HepG2 (cell line): Measurements from ENCODE around the gene SAMD10. TPM values are rescaled to one million over a fixed set of nuclear protein-coding genes. Genes with fewer than 3 reads are reported as not detected.

Experiments used
- GPN1 ChIP-seq: sonication (generic); formaldehyde crosslinking; IDR thresholded peaks from 2 replicates; pipeline ENCODE4 v1.5.1; 2020; ENCODE audit warnings: missing genetic modification reagents, borderline replicate concordance
- KDM4B ChIP-seq: sonication (generic); formaldehyde crosslinking; IDR thresholded peaks from 2 replicates; pipeline ENCODE4 v1.4.0; 2020; ENCODE audit warnings: missing genetic modification reagents
- MAX ChIP-seq: IDR thresholded peaks from 2 replicates; pipeline ENCODE4 v1.6.1; 2012; ENCODE audit warnings: inconsistent platforms
- MIER3 ChIP-seq: IDR thresholded peaks from 2 replicates; pipeline ENCODE4 v1.6.1; 2016; ENCODE audit warnings: missing compliant biosample characterization, borderline replicate concordance
- MNT ChIP-seq: fragments of 450-650 bp; IDR thresholded peaks from 2 replicates; pipeline ENCODE4 v1.6.1; 2016
- NFATC3 ChIP-seq: sonication (generic); formaldehyde crosslinking; IDR thresholded peaks from 2 replicates; pipeline ENCODE4 v1.5.1; 2020; ENCODE audit warnings: mild to moderate bottlenecking, missing genetic modification reagents
- NKX3-1 ChIP-seq: sonication (generic); formaldehyde crosslinking; IDR thresholded peaks from 2 replicates; pipeline ENCODE4 v1.5.0; 2020; ENCODE audit warnings: missing genetic modification reagents
- NR0B2 ChIP-seq: sonication (generic); formaldehyde crosslinking; IDR thresholded peaks from 2 replicates; pipeline ENCODE4 v1.4.0; 2020; ENCODE audit warnings: mild to moderate bottlenecking, missing genetic modification reagents
- NR2F1 ChIP-seq, 2 experiments: fragments of 450-650 bp in 1 of 2; formaldehyde crosslinking in 1 of 2; IDR thresholded peaks; 2 replicates each; pipeline versions ENCODE4 v1.5.0 to v1.6.1; 2016 to 2020; ENCODE audit warnings: mild to moderate bottlenecking in 1 of 2, missing compliant biosample characterization in 1 of 2, missing genetic modification reagents in 1 of 2, moderate library complexity in 1 of 2
- SRSF1 ChIP-seq: fragments of 200-400 bp; formaldehyde crosslinking; optimal IDR thresholded peaks from 2 replicates; pipeline ENCODE3; 2017; ENCODE audit warnings: mild to moderate bottlenecking, low read depth, low read length, moderate library complexity
- TAF1 ChIP-seq: sonication (generic); formaldehyde crosslinking; IDR thresholded peaks from 2 replicates; pipeline ENCODE4 v1.4.0; 2020; ENCODE audit warnings: missing genetic modification reagents
- TMF1 ChIP-seq: sonication (generic); formaldehyde crosslinking; IDR thresholded peaks from 2 replicates; pipeline ENCODE4 v1.8.1; 2022; ENCODE audit warnings: low read depth, missing genetic modification reagents
- TOPORS ChIP-seq: sonication (generic); formaldehyde crosslinking; IDR thresholded peaks from 2 replicates; pipeline ENCODE4 v1.8.0; 2023; ENCODE audit warnings: mild to moderate bottlenecking, missing genetic modification reagents
- ZFY ChIP-seq: sonication (generic); formaldehyde crosslinking; IDR thresholded peaks from 2 replicates; pipeline ENCODE4 v1.4.0; 2020; ENCODE audit warnings: missing genetic modification reagents
- ZMAT5 ChIP-seq: sonication (generic); formaldehyde crosslinking; IDR thresholded peaks from 2 replicates; pipeline ENCODE4 v1.5.0; 2020; ENCODE audit warnings: mild to moderate bottlenecking, low read depth, missing genetic modification reagents, borderline replicate concordance
- ZNF24 ChIP-seq: fragments of 450-650 bp; IDR thresholded peaks from 2 replicates; pipeline ENCODE4 v1.6.1; 2017; ENCODE audit warnings: antibody characterized with exemption, mild to moderate bottlenecking
- ZNF276 ChIP-seq: sonication (generic); formaldehyde crosslinking; IDR thresholded peaks from 2 replicates; pipeline ENCODE4 v1.4.0; 2020; ENCODE audit warnings: mild to moderate bottlenecking, low read depth, missing genetic modification reagents
- ZNF317 ChIP-seq: sonication (generic); formaldehyde crosslinking; IDR thresholded peaks from 2 replicates; pipeline ENCODE4 v1.5.0; 2020; ENCODE audit warnings: mild to moderate bottlenecking, missing genetic modification reagents
- ZNF501 ChIP-seq: sonication (generic); formaldehyde crosslinking; IDR thresholded peaks from 2 replicates; pipeline ENCODE4 v1.5.1; 2020; ENCODE audit warnings: mild to moderate bottlenecking, moderate library complexity, missing genetic modification reagents
- ZNF597 ChIP-seq: sonication (generic); formaldehyde crosslinking; IDR thresholded peaks from 2 replicates; pipeline ENCODE4 v1.5.0; 2020; ENCODE audit warnings: missing genetic modification reagents
- ZNF607 ChIP-seq: sonication (generic); formaldehyde crosslinking; IDR thresholded peaks from 2 replicates; pipeline ENCODE4 v1.5.1; 2020; ENCODE audit warnings: missing genetic modification reagents, mild to moderate bottlenecking, borderline replicate concordance
- ZNF619 ChIP-seq: sonication (generic); formaldehyde crosslinking; IDR thresholded peaks from 2 replicates; pipeline ENCODE4 v1.4.0; 2020; ENCODE audit warnings: mild to moderate bottlenecking, missing genetic modification reagents
- ZNF652 ChIP-seq: IDR thresholded peaks from 2 replicates; pipeline ENCODE4 v1.6.1; 2016; ENCODE audit warnings: low read depth, borderline replicate concordance
- ZNF766 ChIP-seq: sonication (generic); formaldehyde crosslinking; IDR thresholded peaks from 2 replicates; pipeline ENCODE4 v1.5.0; 2020; ENCODE audit warnings: missing genetic modification reagents, borderline replicate concordance
- polyA plus RNA-seq, 8 experiments: library from polyadenylated mRNA; depleted of rRNA in 3 of 8; stranded (reverse) in 7 of 8; unstranded in 1 of 8; fragments of >200 nt; fragmentation: Illumina TruSeq in 4 of 8; extraction: Trizol in 4 of 8; gene quantifications; 2 replicates each; pipeline versions ENCODE4 v1.2.1 to v1.2.3, GENCODE V29; 2011 to 2016; ENCODE audit warnings: low read depth in 4 of 8, missing spikeins in 1 of 8, mixed read lengths in 1 of 8; ENCODE audit not compliant: insufficient read depth in 1 of 8
- total RNA-seq, 5 experiments: library from RNA; depleted of rRNA; stranded (reverse); fragments of >200 nt; fragmentation: Illumina TruSeq; extraction: Trizol; gene quantifications; 2 replicates each; pipeline ENCODE4 v1.2.3, GENCODE V29; 2016; ENCODE audit warnings: low read depth in 1 of 5

The SAMD10 gene
- total and polyA plus RNA-seq, 2 of the 13 experiments (the other 11 are each of a cell fraction or from before 2014, with no cell fraction given): 6.1 to 11.0 TPM

- TF ChIP-seq MAX (peak; percentile 70), NFATC3 (CRISPR knock-in tag) (peak; percentile 30; the same call in 1 of the 2 replicates), ZNF317 (peak; percentile 52; the same call in 1 of the 2 replicates), ZNF766 (CRISPR knock-in tag) (0 out of 2 replicates have a peak, but pooled peaks have one; percentile 66), MIER3 (CRISPR knock-in tag) (peak; percentile 78; the same call in 1 of the 2 replicates), ZNF597 (no peak), NR2F1 (CRISPR knock-in tag; IDR thresholded peaks at IDR 0.05) (no peak; a peak in 1 of 4 replicates), ZNF24 (no peak), ZFY (CRISPR knock-in tag) (peak; percentile 77), ZMAT5 (CRISPR knock-in tag) (0 out of 2 replicates have a peak, but pooled peaks have one; percentile 53), ZNF652 (no peak; the same call in 1 of the 2 replicates), ZNF501 (CRISPR knock-in tag) (peak; percentile 72), KDM4B (CRISPR knock-in tag) (peak; percentile 95; the same call in 1 of the 2 replicates), TOPORS (CRISPR knock-in tag) (no peak), NKX3-1 (CRISPR knock-in tag) (peak; percentile 89; the same call in 1 of the 2 replicates), ZNF619 (CRISPR knock-in tag) (0 out of 2 replicates have a peak, but pooled peaks have one; percentile 45), SRSF1 (peak; percentile 91), NR0B2 (CRISPR knock-in tag) (peak; percentile 61; the same call in 1 of the 2 replicates), ZNF276 (CRISPR knock-in tag) (peak; percentile 91; the same call in 1 of the 2 replicates), ZNF607 (CRISPR knock-in tag) (peak; percentile 44; the same call in 1 of the 2 replicates), GPN1 (CRISPR knock-in tag) (peak; percentile 68; the same call in 1 of the 2 replicates), TMF1 (CRISPR knock-in tag) (no peak), MNT (no peak), TAF1 (CRISPR knock-in tag) (peak; percentile 80)
Observed at GRCh38 chr20:63978319-63979228, 868 bp downstream of the SAMD10 start (continued).
